HCT116 (cell line): ENCODE results near the gene TNFSF13B.

ENCODE experiments used
- CBX3 ChIP-seq: IDR thresholded peaks from 2 replicates; pipeline ENCODE4 v1.6.1; 2012; ENCODE audit warnings: low read depth
- CEBPB ChIP-seq: IDR thresholded peaks from 2 replicates; pipeline ENCODE4 v1.6.1; 2012; ENCODE audit warnings: low read depth
- EZH2phosphoT487 ChIP-seq: fragments of 200-600 bp; IDR thresholded peaks from 2 replicates; pipeline ENCODE4 v1.6.1; 2018; ENCODE audit warnings: antibody characterized with exemption, borderline replicate concordance
- POLR2A ChIP-seq: IDR thresholded peaks from 2 replicates; pipeline ENCODE4 v1.7.0; 2011; ENCODE audit warnings: borderline replicate concordance; ENCODE audit not compliant: insufficient read depth, insufficient read length; ENCODE audit errors: extremely low read depth
- RAD21 ChIP-seq: IDR thresholded peaks from 2 replicates; pipeline ENCODE4 v1.6.1; 2012; ENCODE audit warnings: low read depth, mild to moderate bottlenecking
- REST ChIP-seq: IDR thresholded peaks from 2 replicates; pipeline ENCODE4 v1.6.1; 2012; ENCODE audit warnings: low read depth
- TCF7L2 ChIP-seq: IDR thresholded peaks from 2 replicates; pipeline ENCODE4 v1.7.0; 2011; ENCODE audit warnings: borderline replicate concordance, inconsistent platforms; ENCODE audit not compliant: insufficient read depth, insufficient read length; ENCODE audit errors: extremely low read depth
- YY1 ChIP-seq: IDR thresholded peaks from 2 replicates; pipeline ENCODE4 v1.6.1; 2011; ENCODE audit warnings: low read length, low read depth, moderate library complexity, mild to moderate bottlenecking; ENCODE audit not compliant: insufficient replicate concordance; ENCODE audit errors: extremely low read depth
- ZNF274 ChIP-seq: fragments of 200-500 bp; sonication (Bioruptor generic); IDR thresholded peaks from 2 replicates; pipeline ENCODE4 v1.6.1; 2014; ENCODE audit warnings: mild to moderate bottlenecking, low read depth, low read length, inconsistent platforms
- TF ChIP-seq, protein P1 (sequence below), 3 experiments: fragments of 200-600 bp in 1 of 3; sonication (generic) in 1 of 3; IDR thresholded peaks in 2 of 3; conservative IDR thresholded peaks in 1 of 3; 2 replicates each; pipeline ENCODE4 v1.5.1; 2012 to 2017; ENCODE audit warnings: low read depth in 2 of 3, low read length in 2 of 3, antibody characterized with exemption in 1 of 3, borderline replicate concordance in 1 of 3, control low read depth in 1 of 3, mild to moderate bottlenecking in 1 of 3, mixed read lengths in 1 of 3, mixed run types in 1 of 3, moderate library complexity in 1 of 3; ENCODE audit not compliant: insufficient read depth in 1 of 3
- TF ChIP-seq, protein P2 (sequence below): IDR thresholded peaks from 2 replicates; pipeline ENCODE4 v1.6.1; 2012

DNA sequence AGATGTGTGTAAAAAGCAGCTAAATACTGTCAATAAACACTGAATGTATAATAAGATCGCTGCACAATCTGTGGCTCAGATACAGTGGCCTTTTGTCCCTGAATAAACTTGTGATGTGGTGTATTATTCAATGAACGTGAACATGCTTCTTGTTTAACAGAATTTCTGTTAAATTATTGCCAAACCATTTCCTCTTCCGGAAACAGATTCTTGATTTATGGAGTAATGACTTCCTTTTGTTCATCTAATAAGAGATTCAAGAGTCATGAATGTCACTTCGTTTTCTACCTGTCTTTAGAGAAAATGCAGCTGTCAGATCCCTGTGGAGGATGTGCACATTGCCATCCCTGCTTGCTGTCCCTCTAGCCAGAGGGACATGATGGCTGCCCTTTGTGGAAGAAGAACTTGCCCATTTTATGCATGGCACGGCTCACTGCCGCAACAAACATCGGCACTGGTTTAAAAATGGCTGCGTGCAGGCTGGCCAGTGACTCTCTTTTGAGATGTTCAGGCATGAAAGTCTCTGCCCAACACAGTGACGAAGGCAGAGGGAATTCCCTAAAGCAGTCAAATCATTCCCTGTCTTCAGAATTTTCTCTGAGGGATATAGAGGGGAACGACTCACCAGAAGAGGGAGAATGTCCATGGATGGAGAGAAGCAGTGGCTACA, 3.1 kb upstream of the TNFSF13B start:
- TF ChIP-seq RAD21 (no peak), CEBPB (no peak), CBX3 (no peak), TCF7L2 (no peak), ZNF274 (no peak), YY1 (no peak), EZH2phosphoT487 (no peak), REST (no peak), POLR2A (no peak)
- TF ChIP-seq, protein P1, sequence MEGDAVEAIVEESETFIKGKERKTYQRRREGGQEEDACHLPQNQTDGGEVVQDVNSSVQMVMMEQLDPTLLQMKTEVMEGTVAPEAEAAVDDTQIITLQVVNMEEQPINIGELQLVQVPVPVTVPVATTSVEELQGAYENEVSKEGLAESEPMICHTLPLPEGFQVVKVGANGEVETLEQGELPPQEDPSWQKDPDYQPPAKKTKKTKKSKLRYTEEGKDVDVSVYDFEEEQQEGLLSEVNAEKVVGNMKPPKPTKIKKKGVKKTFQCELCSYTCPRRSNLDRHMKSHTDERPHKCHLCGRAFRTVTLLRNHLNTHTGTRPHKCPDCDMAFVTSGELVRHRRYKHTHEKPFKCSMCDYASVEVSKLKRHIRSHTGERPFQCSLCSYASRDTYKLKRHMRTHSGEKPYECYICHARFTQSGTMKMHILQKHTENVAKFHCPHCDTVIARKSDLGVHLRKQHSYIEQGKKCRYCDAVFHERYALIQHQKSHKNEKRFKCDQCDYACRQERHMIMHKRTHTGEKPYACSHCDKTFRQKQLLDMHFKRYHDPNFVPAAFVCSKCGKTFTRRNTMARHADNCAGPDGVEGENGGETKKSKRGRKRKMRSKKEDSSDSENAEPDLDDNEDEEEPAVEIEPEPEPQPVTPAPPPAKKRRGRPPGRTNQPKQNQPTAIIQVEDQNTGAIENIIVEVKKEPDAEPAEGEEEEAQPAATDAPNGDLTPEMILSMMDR (IDR thresholded peaks at IDR 0.05 in 2 of 3, conservative IDR thresholded peaks at IDR 0.05 in 1 of 3; ENCODE audit: borderline replicate concordance in 1 of 3, insufficient read depth in 1 of 3, low read depth in 2 of 3, low read length in 2 of 3) = no peak
- TF ChIP-seq, protein P2, sequence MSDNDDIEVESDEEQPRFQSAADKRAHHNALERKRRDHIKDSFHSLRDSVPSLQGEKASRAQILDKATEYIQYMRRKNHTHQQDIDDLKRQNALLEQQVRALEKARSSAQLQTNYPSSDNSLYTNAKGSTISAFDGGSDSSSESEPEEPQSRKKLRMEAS = no peak
